Liver (tissue), 9 donors: ENCODE data around the gene GORAB. TPM values are rescaled to one million over a fixed set of nuclear protein-coding genes. Genes with fewer than 3 reads are reported as not detected.

ENCODE experiments used
- DNase-seq: peaks from one replicate; pipeline ENCODE4 v3.0.0-alpha.2; 2017; ENCODE audit warnings: low spot score
- H3K27ac ChIP-seq, 2 donors: one replicate each; pipeline ENCODE4 v1.7.0; 2013; ENCODE audit warnings: inconsistent platforms in 2 of 2, low read length in 2 of 2, control low read depth in 1 of 2, low read depth in 1 of 2, mild to moderate bottlenecking in 1 of 2
- H3K27me3 ChIP-seq, 4 donors: one replicate each; pipeline versions ENCODE4 v1.6.1 to v1.7.0; 2013; ENCODE audit warnings: low read length in 3 of 4, inconsistent platforms in 1 of 4, mild to moderate bottlenecking in 1 of 4, moderate library complexity in 1 of 4; ENCODE audit not compliant: control insufficient read depth in 4 of 4, insufficient read depth in 4 of 4
- H3K36me3 ChIP-seq, 4 donors: one replicate each; pipeline versions ENCODE4 v1.6.1 to v1.7.0; 2013; ENCODE audit warnings: low read length in 3 of 4, mild to moderate bottlenecking in 3 of 4, low read depth in 1 of 4, moderate library complexity in 1 of 4; ENCODE audit not compliant: control insufficient read depth in 4 of 4, insufficient read depth in 3 of 4
- H3K4me1 ChIP-seq, 4 donors: one replicate each; pipeline versions ENCODE4 v1.6.1 to v1.7.0; 2013; ENCODE audit warnings: low read length in 3 of 4, mild to moderate bottlenecking in 3 of 4, moderate library complexity in 1 of 4; ENCODE audit not compliant: control insufficient read depth in 4 of 4, insufficient read depth in 4 of 4
- H3K4me3 ChIP-seq, 3 donors: one replicate each; pipeline versions ENCODE4 v1.6.1 to v1.7.0; 2013; ENCODE audit warnings: low read length in 3 of 3, control low read depth in 1 of 3, low read depth in 1 of 3, mild to moderate bottlenecking in 1 of 3
- H3K9ac ChIP-seq, 2 donors: one replicate each; pipeline ENCODE4 v1.7.0; 2013; ENCODE audit warnings: low read length in 2 of 2, mild to moderate bottlenecking in 2 of 2, moderate library complexity in 2 of 2, control low read depth in 1 of 2, low read depth in 1 of 2
- H3K9me3 ChIP-seq, 4 donors: one replicate each; pipeline versions ENCODE4 v1.6.1 to v1.7.0; 2013; ENCODE audit warnings: low read length in 3 of 4; ENCODE audit not compliant: control insufficient read depth in 4 of 4
- CTCF ChIP-seq: fragments of 150-350 bp; IDR thresholded peaks from 2 replicates; pipeline ENCODE4 v1.5.1; 2017; ENCODE audit warnings: improper control_type of control experiment, low read depth, low read length; ENCODE audit not compliant: missing input control
- EGR1 ChIP-seq, 2 donors: IDR thresholded peaks; 2 replicates each; pipeline ENCODE4 v1.6.1; 2016 to 2018; ENCODE audit warnings: antibody characterized with exemption in 2 of 2, low read depth in 2 of 2
- FOXA1 ChIP-seq: IDR thresholded peaks from 2 replicates; pipeline ENCODE4 v1.6.1; 2016; ENCODE audit warnings: antibody characterized with exemption
- FOXA2 ChIP-seq: IDR thresholded peaks from 2 replicates; pipeline ENCODE4 v1.6.1; 2016; ENCODE audit warnings: antibody characterized with exemption
- GABPA ChIP-seq, 2 donors: IDR thresholded peaks in 1 of 2; conservative IDR thresholded peaks in 1 of 2; 2 replicates each; pipeline ENCODE4 v1.6.1; 2016; ENCODE audit warnings: antibody characterized with exemption in 2 of 2, mild to moderate bottlenecking in 1 of 2, moderate library complexity in 1 of 2
- HNF4A ChIP-seq, 2 donors: conservative IDR thresholded peaks; 2 replicates each; pipeline ENCODE4 v1.6.1; 2016; ENCODE audit warnings: antibody characterized with exemption in 2 of 2, mild to moderate bottlenecking in 2 of 2
- HNF4G ChIP-seq: IDR thresholded peaks from 2 replicates; pipeline ENCODE4 v1.6.1; 2016; ENCODE audit warnings: antibody characterized with exemption
- JUND ChIP-seq, 2 donors: IDR thresholded peaks; 2 replicates each; pipeline ENCODE4 v1.6.1; 2016; ENCODE audit warnings: antibody characterized with exemption in 2 of 2
- NR2F2 ChIP-seq: IDR thresholded peaks from 2 replicates; pipeline ENCODE4 v1.6.1; 2016; ENCODE audit warnings: antibody characterized with exemption
- RAD21 ChIP-seq, 2 donors: IDR thresholded peaks; 2 replicates each; pipeline ENCODE4 v1.6.1; 2016; ENCODE audit warnings: antibody characterized with exemption in 2 of 2, mild to moderate bottlenecking in 2 of 2
- REST ChIP-seq: IDR thresholded peaks from 2 replicates; pipeline ENCODE4 v1.6.1; 2016; ENCODE audit warnings: antibody characterized with exemption, mild to moderate bottlenecking
- RXRA ChIP-seq, 2 donors: IDR thresholded peaks; 2 replicates each; pipeline ENCODE4 v1.6.1; 2017 to 2018; ENCODE audit warnings: antibody characterized with exemption in 2 of 2, mild to moderate bottlenecking in 1 of 2
- SP1 ChIP-seq: IDR thresholded peaks from 2 replicates; pipeline ENCODE4 v1.6.1; 2018; ENCODE audit warnings: antibody characterized with exemption, mild to moderate bottlenecking
- TAF1 ChIP-seq: conservative IDR thresholded peaks from 2 replicates; pipeline ENCODE4 v1.6.1; 2016; ENCODE audit warnings: antibody characterized with exemption, mild to moderate bottlenecking
- YY1 ChIP-seq: IDR thresholded peaks from 2 replicates; pipeline ENCODE4 v1.6.1; 2016; ENCODE audit warnings: antibody characterized with exemption, mild to moderate bottlenecking
- ZBTB33 ChIP-seq: IDR thresholded peaks from 2 replicates; pipeline ENCODE4 v1.6.1; 2016; ENCODE audit warnings: antibody characterized with exemption
- WGBS: extraction: QIAGEN DNeasy Blood & Tissue Kit; methylation state at CpG from one replicate; pipeline ENCODE4 v1.1.7; 2013; 5-methylcytosine and 5-hydroxymethylcytosine counted together
- polyA plus RNA-seq, 2 donors: library from polyadenylated mRNA; stranded (reverse) in 1 of 2; unstranded in 1 of 2; fragments of 200-250 nt in 1 of 2; fragments of >200 nt in 1 of 2; fragmentation: Nextera tagmentation in 1 of 2; extraction: Ambion mirVana in 1 of 2; gene quantifications; one replicate each; pipeline versions ENCODE4 v1.2.1 to v1.2.3, GENCODE V29; 2013 to 2015
- total RNA-seq, 2 donors: library from RNA; depleted of rRNA; stranded (reverse); fragments of >200 nt; gene quantifications; one replicate each; pipeline ENCODE4 v1.2.3, GENCODE V29; 2014
- donor health status: healthy.
- donor health status: healthy.
- donor health status: healthy.
- donor health status: healthy.
- donor health status: healthy.

The GORAB gene
- total and polyA plus RNA-seq, 4 donors: 4.0 to 11.1 (median 8.7) TPM

- H3K27ac ChIP-seq: no peak overlapping the region
- DNase-seq: no peak
- H3K4me1 ChIP-seq: no peaks in the 10 kb centered on the region
- H3K27me3 ChIP-seq: peaks cover 0 to 4% (median 1%) of the 10 kb centered on the region in 4 donors
- no peak overlapping the region for H3K9ac ChIP-seq
- H3K36me3 ChIP-seq: no peaks in the 10 kb centered on the region
- WGBS: 84% methylated on average over 4 of the region's 4 CpGs
- TF ChIP-seq REST (no peak), FOXA1 (no peak), GABPA (IDR thresholded peaks at IDR 0.05 in 1 of 2, conservative IDR thresholded peaks at IDR 0.05 in 1 of 2) (no peak), HNF4A (conservative IDR thresholded peaks at IDR 0.05) (no peak), SP1 (no peak), NR2F2 (no peak), YY1 (no peak), FOXA2 (no peak), TAF1 (no peak), CTCF (no peak), RAD21 (IDR thresholded peaks at IDR 0.05) (no peak), HNF4G (no peak), ZBTB33 (no peak), JUND (IDR thresholded peaks at IDR 0.05) (no peak)
- no peak overlapping the region for H3K4me3 ChIP-seq
- H3K9me3 ChIP-seq: no peaks in the 10 kb centered on the region
Measured at GRCh38 chr1:170587253-170587593, 55.3 kb downstream of the GORAB start.

DNA sequence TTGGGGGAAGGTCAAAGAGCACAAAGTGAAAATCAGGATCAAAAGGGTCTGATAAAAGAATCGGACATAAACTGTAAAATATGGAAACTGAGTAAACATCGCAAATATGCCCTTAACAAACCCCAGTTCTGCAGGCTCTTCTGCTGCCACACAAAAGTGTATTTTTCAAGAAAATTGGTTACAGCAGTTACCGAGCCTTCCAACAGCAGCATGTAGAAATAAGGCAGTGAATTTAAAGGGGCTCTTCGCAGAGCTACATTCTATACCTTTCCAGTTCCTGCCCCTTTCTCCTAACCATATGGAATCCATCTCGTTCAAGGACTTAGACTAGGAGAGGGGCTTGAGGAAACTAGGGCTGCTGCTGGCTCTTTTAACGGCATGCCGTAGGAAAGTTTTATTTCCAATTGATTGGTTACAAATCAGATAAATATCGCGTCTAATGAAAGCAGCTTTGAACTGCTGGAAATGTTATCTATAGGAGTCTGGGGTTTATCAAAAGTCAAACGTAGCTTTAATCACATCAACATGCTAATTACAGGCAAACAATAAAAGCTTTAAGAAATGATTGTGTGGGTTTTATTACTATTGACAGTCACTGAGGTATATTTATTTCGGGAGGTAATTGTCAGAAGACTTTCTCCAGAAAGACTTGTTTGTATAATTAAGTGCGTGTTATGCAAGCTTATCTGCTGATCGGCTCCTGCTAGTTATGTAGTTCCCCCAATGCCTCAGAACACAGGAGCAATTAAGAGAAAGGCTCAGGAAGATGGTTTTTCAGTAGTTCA lies 59.1 kb downstream of the GORAB start:
- H3K9ac ChIP-seq: no peak overlapping the region
- no peaks in the 10 kb centered on the region for H3K36me3 ChIP-seq
- no peak for DNase-seq
- WGBS: 32% methylated on average over 13 of the region's 13 CpGs
- no peaks in the 10 kb centered on the region for H3K4me1 ChIP-seq
- H3K27me3 ChIP-seq: peaks cover 0 to 4% (median 1%) of the 10 kb centered on the region in 4 donors
- H3K9me3 ChIP-seq: no peaks in the 10 kb centered on the region
- H3K4me3 ChIP-seq: no peak overlapping the region
- H3K27ac ChIP-seq: no peak overlapping the region
- TF ChIP-seq JUND (IDR thresholded peaks at IDR 0.05): no peak
- no peak for TF ChIP-seq ZBTB33
- no peak for TF ChIP-seq FOXA2
- TF ChIP-seq REST: no peak
- no peak for TF ChIP-seq SP1
- TF ChIP-seq FOXA1: no peak
- TF ChIP-seq RAD21 (IDR thresholded peaks at IDR 0.05): no peak
- no peak for TF ChIP-seq EGR1 (IDR thresholded peaks at IDR 0.05; ENCODE audit: low read depth in 2 of 2)
- TF ChIP-seq RXRA (IDR thresholded peaks at IDR 0.05): no peak
- no peak for TF ChIP-seq NR2F2
